Left colon (tissue), 2 donors: ENCODE results near the gene CHPT1. TPM values are rescaled to one million over a fixed set of nuclear protein-coding genes. Genes with fewer than 3 reads are reported as not detected.
"Not testable (repeated sequence)": the region's sequence is repeated elsewhere in the genome, so short reads cannot be mapped to it uniquely, and the experiment has no call there.

Source experiments
- ATAC-seq: fragments of 200-7000 bp; cut with Tn5 transposase; one replicate; pipeline ENCODE4 v1.9.1; 2020; ENCODE audit warnings: mild to moderate bottlenecking, moderate library complexity
- DNase-seq, 2 donors: peaks; one replicate each; pipeline ENCODE4 v3.0.0-alpha.2; 2020
- intact Hi-C, 2 donors: fragments of 100-400 bp; cut with DNase I in 1 of 2; cut with micrococcal nuclease in 1 of 2; formaldehyde crosslinking; loops; one replicate each; pipeline versions ENCODE4 v1.11.2 to v1.14.0; 2022; cut with DNase I, micrococcal nuclease
- long read RNA-seq: library from polyadenylated mRNA; unstranded; transcript quantifications from one replicate; pipeline ENCODE4 v2.0.0, GENCODE V29; 2021
- total RNA-seq, 2 donors: library from RNA; stranded (reverse); fragmentation: NEBNext Ultra II Directional; extraction: Animal tissue kit (Norgen Biotek cat#: 25700); gene quantifications; one replicate each; pipeline ENCODE4 v1.2.1, GENCODE V29; 2021
- donor health status: DM: no; HTN: no; CAD: no.
- donor health status: DM: yes; HTN: yes; CAD: no.

Gene CHPT1
- 100 to 1,000 TPM in 1 of 2 donors, 10 to 100 TPM in 1; 92.5 to 104 TPM for total RNA-seq
- long read RNA-seq, transcript CHPT1-205 (8 exons, 2,001 nt) = minor isoform, 48 of 351 reads
- long read RNA-seq, transcript CHPT1-201 (9 exons, 1,585 nt) = major isoform, 259 of 351 reads
- long read RNA-seq, partial matches to known transcripts = 9 of 351 reads
- long read RNA-seq, other reads (novel, unspliced or antisense) = 35 of 351 reads

- DNase-seq (peak; percentile 78 to 83), ATAC-seq (peak; percentile 63)
- intact Hi-C loops = no loop called here
These were observed at the start of gene CHPT1 for GRCh38 chr12:101697197-101697929. TSS of gene CHPT1 (plus strand) at chr12:101697640. CDS start at chr12:101697862, 222 bp downstream.

DNA sequence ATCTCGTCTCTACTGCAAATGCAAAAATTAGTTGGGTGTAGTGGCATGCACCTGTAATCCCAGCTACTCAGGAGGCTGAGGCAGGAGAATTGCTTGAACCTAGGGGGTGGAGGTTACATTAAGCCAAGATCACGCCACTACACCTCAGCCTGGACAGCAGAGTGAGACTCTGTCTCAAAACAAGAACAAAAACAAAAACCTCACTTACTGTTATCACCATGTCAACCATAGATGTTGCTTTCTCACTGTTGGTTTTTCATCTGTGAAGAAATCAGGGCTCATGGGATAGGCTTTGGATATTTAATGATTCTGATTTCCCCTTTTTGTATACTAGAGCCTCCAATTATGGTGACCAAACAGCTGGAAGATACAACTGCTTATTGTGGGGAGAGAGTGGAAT, 49.7 kb upstream of the CHPT1 start:
- intact Hi-C loops = no loop called here
- ATAC-seq (no peak), DNase-seq (no peak)

GRCh38 chr12:101648195-101648594, 49.2 kb upstream of the CHPT1 start:
- DNase-seq (no peak), ATAC-seq (no peak)
- intact Hi-C loops = no loop called here

DNA sequence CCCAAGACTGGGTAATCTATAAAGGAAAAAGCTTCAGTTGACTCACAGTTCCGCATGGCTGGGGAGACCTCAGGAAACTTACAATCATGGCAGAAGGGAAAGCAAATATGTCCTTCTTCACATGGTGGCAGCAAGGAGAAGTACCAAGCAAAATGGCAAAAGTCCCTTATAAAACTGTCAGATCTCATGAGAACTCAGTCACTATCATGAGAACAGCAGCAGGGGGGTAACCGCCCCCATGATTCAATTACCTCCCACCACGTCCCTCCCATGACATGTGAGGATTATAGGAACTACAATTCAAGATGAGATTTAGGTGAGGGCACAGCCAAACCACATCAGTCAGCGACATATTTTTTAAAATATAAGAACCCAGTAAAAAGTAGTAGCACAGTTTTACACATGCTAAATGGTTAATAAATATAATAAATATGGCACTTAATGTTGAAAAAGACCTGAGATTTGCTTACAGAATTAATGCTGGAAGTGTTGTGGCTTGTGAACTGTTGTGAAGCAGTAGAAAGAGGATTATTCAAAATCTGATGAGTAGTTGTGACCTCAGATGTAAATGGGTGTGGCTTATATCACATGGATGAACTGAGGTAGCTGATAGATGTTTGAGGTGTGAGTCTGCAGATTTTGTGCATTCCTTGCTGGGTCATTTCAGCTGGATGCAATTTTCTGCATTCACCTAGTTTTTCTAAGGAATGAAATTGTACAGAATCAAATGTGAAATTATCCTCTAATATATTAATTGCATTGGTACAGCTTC, 46.9 kb upstream of the CHPT1 start:
- ATAC-seq (no peak), DNase-seq (no peak)
- intact Hi-C loops = no loop called here

- no peak for DNase-seq
- intact Hi-C loops = no loop called here
- ATAC-seq = peak; percentile 47
These were observed 44.4 kb upstream of the CHPT1 start for GRCh38 chr12:101653030-101653429.

DNA sequence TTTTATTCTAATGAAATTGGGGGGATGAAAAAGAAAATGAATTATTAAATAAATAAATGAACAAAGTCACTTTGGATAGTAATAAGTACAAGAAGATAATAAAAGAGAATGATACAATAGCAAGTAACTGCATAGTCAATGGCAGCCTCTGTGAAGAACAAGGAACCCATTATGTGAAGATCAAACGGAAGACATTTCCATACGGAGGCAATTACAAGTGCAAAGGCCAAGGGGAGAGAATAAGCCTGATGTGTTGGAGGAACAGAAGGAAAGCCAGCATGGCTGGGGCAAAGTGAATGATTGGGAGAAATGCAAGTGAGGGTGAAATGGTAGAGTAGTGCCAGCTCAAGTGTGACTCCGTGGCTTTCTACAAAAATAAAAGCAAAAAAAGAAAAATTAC, 43.9 kb upstream of the CHPT1 start:
- DNase-seq (peak in 1 of 2 donors; percentile 36), ATAC-seq (peak; percentile 98)
- intact Hi-C loops = no loop called here

DNA sequence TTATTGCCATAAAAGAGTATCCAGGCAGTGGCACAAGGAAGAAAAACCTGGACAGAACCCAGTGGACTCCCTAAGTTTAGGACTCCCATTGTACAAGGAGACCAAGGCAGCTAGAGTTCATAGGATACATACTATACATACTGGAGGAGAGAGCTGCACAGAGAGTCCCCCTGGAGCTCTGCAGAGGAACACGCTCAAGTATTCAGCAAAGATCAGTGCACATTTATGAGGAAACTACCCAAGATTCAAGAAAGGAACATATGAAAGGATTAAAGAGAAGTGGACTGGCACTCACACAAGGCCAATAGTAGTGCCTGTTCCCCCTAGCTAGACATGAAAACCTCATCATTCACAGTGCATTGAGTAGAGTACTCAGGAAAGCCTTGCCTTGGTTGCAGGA, 43.0 kb upstream of the CHPT1 start:
- ATAC-seq = peak; percentile 66
- intact Hi-C loops = no loop called here
- DNase-seq = no peak

DNA sequence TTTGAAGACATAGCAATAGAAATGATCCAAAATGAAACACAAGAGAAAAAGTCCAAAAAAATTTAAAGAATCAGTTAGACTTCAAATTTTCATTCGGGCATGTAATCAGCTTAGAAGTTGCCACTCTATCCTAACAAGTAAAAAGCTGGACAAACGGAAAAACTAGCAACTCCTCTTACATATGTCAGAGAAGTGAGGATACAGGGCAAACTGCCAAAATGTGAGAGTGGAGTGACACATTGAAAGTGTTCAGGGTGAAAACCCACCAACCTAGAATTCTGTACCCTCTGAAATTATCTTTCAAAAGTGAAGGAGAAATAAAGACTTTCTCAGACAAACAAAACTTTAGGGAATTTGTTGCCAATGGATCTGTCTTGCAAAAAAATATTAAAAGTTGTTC, 42.0 kb upstream of the CHPT1 start:
- intact Hi-C loops = no loop called here
- no peak for ATAC-seq
- DNase-seq = no peak

GRCh38 chr12:101660662-101661061, 36.8 kb upstream of the CHPT1 start:
- DNase-seq, ATAC-seq, intact Hi-C loops: not testable (repeated sequence)

DNA sequence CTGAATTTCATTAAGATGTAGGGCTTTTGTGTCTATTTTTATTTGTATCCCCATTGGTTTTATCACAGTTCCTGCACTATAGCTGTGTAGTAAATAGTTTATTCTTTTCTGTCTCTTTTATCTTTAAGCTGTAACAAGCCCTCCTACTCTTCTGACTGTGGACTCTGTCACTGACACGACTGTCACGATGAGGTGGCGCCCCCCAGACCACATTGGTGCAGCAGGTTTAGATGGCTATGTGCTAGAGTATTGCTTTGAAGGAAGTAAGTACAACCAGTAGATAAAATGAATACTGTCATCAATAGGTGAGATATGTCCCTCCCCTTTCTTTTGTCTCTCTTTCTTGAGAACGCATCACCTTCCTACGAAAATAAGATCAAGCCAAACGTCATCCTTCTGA, 34.1 kb upstream of the CHPT1 start:
- intact Hi-C loops = no loop called here
- ATAC-seq (no peak), DNase-seq (no peak)

DNA sequence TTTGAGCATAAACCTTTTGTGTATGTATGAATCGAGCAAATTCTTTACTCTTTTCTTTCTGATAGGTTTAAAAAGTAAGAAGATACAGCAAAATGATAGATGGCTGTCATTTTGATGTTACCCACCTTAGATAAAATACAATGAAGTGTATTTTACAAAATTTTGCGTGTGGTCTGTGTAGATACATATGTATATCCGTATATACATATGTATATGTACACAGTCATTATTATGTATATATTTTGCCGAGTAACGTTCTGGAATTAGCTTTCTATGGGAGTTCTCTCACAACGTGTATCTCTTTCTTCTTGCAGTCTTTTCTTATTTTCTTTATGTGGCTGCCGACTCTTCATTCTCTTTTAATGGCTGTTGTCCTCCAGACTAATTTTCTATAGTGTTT, 32.4 kb upstream of the CHPT1 start:
- ATAC-seq = no peak
- intact Hi-C loops = no loop called here

GRCh38 chr12:101666052-101666728, 31.2 kb upstream of the CHPT1 start:
- ATAC-seq (no peak), DNase-seq (no peak)
- intact Hi-C loops = no loop called here

More for the DNA sequence above, 32.4 kb upstream of the CHPT1 start:
- no peak for DNase-seq

DNA sequence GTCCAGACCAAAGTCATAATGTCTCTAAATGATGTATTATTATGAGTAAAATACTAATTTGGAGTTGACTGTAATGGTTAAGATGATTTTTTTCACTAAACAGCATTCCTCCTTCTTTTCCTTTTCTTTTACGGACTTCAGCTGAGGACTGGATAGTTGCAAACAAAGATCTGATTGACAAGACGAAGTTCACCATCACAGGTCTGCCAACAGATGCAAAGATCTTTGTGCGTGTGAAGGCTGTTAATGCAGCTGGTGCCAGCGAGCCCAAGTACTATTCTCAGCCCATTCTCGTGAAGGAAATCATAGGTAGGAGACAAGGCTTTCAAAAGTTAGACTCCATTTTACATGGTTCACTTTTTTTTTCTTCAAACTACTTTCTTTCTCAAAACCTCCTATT, 29.8 kb upstream of the CHPT1 start:
- DNase-seq (no peak), ATAC-seq (no peak)
- intact Hi-C loops = no loop called here

GRCh38 chr12:101670007-101670671, 27.3 kb upstream of the CHPT1 start:
- DNase-seq = peak; percentile 37 to 41

DNA sequence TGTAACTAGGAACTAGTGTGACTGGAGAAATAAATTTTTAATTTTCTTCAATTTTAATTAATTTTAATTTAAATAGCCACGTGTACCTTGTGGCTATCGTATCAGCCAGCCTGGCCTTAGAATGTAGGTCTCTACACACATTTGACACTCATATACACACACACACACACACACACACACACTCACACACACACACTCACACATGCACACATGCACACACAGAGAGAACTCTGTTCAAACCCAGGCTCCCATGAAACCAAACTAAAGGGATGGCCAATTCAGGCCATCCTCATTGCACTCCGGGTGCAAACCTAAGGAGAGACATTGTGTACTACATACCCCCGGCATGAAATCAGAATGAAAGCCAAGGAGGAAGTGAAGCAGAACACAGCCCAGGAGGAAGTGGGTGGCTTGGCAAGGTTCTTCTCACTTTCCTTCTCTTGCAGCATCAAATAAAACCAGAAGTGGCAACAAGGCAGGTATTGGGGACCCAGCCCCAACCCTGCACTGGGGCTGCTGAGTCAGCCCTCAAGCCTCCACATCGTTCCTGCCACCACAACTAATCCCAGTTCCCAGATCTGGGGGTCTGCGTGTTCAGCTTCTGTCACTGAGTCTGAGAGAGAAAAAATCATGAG, 26.2 kb upstream of the CHPT1 start:
- DNase-seq = peak in 1 of 2 donors; percentile 44
- intact Hi-C loops = no loop called here
- ATAC-seq = peak; percentile 64

More at GRCh38 chr12:101670007-101670671, 27.3 kb upstream of the CHPT1 start:
- intact Hi-C loops = no loop called here
- ATAC-seq = peak; percentile 63

DNA sequence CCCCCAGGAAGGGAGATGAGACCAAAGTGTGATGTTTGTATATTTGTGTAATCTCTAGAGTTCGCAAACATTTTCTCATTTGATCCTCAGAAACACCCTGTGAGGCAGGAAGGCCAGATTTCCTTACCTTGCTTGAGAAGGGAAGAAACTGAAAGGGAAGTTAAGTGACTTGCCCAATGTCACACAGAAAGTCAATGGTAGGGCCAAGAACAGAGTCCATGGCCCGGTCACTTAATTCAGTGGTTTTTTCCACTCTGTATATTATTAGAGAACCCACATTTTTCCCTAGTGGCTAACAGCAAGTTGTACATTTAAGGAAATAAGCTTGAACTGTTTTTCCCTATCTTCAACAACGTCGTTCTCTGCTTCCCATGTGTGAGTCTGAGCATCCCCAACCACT, 25.6 kb upstream of the CHPT1 start:
- intact Hi-C loops = no loop called here
- ATAC-seq = no peak
- DNase-seq = no peak

GRCh38 chr12:101675555-101675954, 21.9 kb upstream of the CHPT1 start:
- DNase-seq = no peak
- intact Hi-C loops = no loop called here
- ATAC-seq = peak; percentile 69

DNA sequence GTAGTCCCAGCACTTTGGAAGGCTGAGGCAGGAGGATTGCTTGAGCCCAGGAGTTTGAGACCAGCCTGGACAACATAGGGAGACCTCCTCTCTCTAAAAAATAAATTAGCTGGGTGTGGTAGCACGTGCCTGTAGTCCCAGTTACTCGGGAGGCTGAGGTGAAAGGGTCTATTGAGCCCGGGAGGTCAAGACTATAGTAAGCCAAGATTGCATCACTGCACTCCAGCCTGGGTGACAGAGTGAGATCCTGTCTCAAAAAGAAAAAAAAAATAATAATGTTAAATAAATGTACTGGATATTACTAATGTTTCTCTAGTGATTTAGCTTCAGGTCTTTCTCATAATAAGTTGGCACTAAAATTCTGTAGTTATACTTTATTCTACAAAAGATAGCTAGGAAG, 20.9 kb upstream of the CHPT1 start:
- peak; percentile 43 for ATAC-seq

More for the DNA sequence above, 20.9 kb upstream of the CHPT1 start:
- intact Hi-C loops, DNase-seq: not testable (repeated sequence)
